ENCODE measurements around the gene CLCA4.
"Not testable (repeated sequence)": the region's sequence is repeated elsewhere in the genome, so short reads cannot be mapped to it uniquely, and the experiment has no call there.

The CLCA4 gene

GRCh38 chr1:86552376-86552775 is 5.5 kb downstream of the CLCA4 start:
- no peak for DNase-seq (ENCODE audit: low spot score)
- Mint-ChIP-seq H3K4me3 (no peak overlapping the region), H3K9me3 (peaks cover 7% of the 10 kb centered on the region), H3K27ac (no peak overlapping the region), H3K36me3 (ENCODE audit: low read depth) (no peaks in the 10 kb centered on the region), H3K27me3 (ENCODE audit: low read depth) (no peaks in the 10 kb centered on the region), H3K4me1 (ENCODE audit: low read depth) (no peaks in the 10 kb centered on the region)

GRCh38 chr1:86557739-86558138 is 10.9 kb downstream of the CLCA4 start:
- Mint-ChIP-seq H3K4me3 (no peak overlapping the region), H3K9me3 (peaks cover 26% of the 10 kb centered on the region), H3K27ac (no peak overlapping the region), H3K27me3 (ENCODE audit: low read depth) (no peaks in the 10 kb centered on the region), H3K36me3 (ENCODE audit: low read depth) (no peaks in the 10 kb centered on the region), H3K4me1 (ENCODE audit: low read depth) (no peaks in the 10 kb centered on the region)
- DNase-seq (ENCODE audit: low spot score), result no peak

- Mint-ChIP-seq H3K27me3 (ENCODE audit: low read depth) (no peaks in the 10 kb centered on the region), H3K27ac (no peak overlapping the region), H3K4me3 (no peak overlapping the region), H3K36me3 (ENCODE audit: low read depth) (no peaks in the 10 kb centered on the region), H3K9me3 (peaks cover 6% of the 10 kb centered on the region), H3K4me1 (ENCODE audit: low read depth) (no peaks in the 10 kb centered on the region)
- no peak for DNase-seq (ENCODE audit: low spot score)
These were observed 17.0 kb downstream of the CLCA4 start for GRCh38 chr1:86563849-86564248.

- Mint-ChIP-seq H3K9me3 (no peaks in the 10 kb centered on the region), H3K27me3 (ENCODE audit: low read depth) (peaks cover 2% of the 10 kb centered on the region), H3K36me3 (ENCODE audit: low read depth) (no peaks in the 10 kb centered on the region), H3K4me3 (no peak overlapping the region), H3K27ac (no peak overlapping the region), H3K4me1 (ENCODE audit: low read depth) (no peaks in the 10 kb centered on the region)
- no peak for DNase-seq (ENCODE audit: low spot score)
These were observed 20.5 kb downstream of the CLCA4 start for GRCh38 chr1:86567341-86567740.

- Mint-ChIP-seq H3K4me3 (no peak overlapping the region), H3K9me3 (no peaks in the 10 kb centered on the region), H3K36me3 (ENCODE audit: low read depth) (no peaks in the 10 kb centered on the region), H3K27me3 (ENCODE audit: low read depth) (peaks cover 2% of the 10 kb centered on the region), H3K4me1 (ENCODE audit: low read depth) (no peaks in the 10 kb centered on the region), H3K27ac (no peak overlapping the region)
- DNase-seq (ENCODE audit: low spot score), result no peak
These were observed 21.0 kb downstream of the CLCA4 start for GRCh38 chr1:86567878-86568277.

- Mint-ChIP-seq H3K9me3 (no peaks in the 10 kb centered on the region), H3K4me1 (ENCODE audit: low read depth) (no peaks in the 10 kb centered on the region), H3K27me3 (ENCODE audit: low read depth) (peaks cover 2% of the 10 kb centered on the region), H3K36me3 (ENCODE audit: low read depth) (no peaks in the 10 kb centered on the region), H3K27ac (no peak overlapping the region), H3K4me3 (no peak overlapping the region)
- DNase-seq (ENCODE audit: low spot score), result no peak
These were observed 27.0 kb downstream of the CLCA4 start for GRCh38 chr1:86573763-86574484.

- Mint-ChIP-seq H3K9me3 (no peaks in the 10 kb centered on the region), H3K4me3 (no peak overlapping the region), H3K4me1 (ENCODE audit: low read depth) (no peaks in the 10 kb centered on the region), H3K27ac (no peak overlapping the region), H3K27me3 (ENCODE audit: low read depth) (no peaks in the 10 kb centered on the region), H3K36me3 (ENCODE audit: low read depth) (no peaks in the 10 kb centered on the region)
- no peak for DNase-seq (ENCODE audit: low spot score)
These were observed 34.4 kb downstream of the CLCA4 start for GRCh38 chr1:86581231-86581630.

- H3K27ac Mint-ChIP-seq, result no peak overlapping the region
These were observed 35.3 kb downstream of the CLCA4 start for GRCh38 chr1:86582161-86582560.

GRCh38 chr1:86583032-86583431 is 36.2 kb downstream of the CLCA4 start:
- Mint-ChIP-seq H3K9me3 (no peaks in the 10 kb centered on the region), H3K4me1 (ENCODE audit: low read depth) (no peaks in the 10 kb centered on the region), H3K4me3 (no peak overlapping the region), H3K27me3 (ENCODE audit: low read depth) (no peaks in the 10 kb centered on the region), H3K36me3 (ENCODE audit: low read depth) (no peaks in the 10 kb centered on the region), H3K27ac (no peak overlapping the region)
- no peak for DNase-seq (ENCODE audit: low spot score)

More at GRCh38 chr1:86582161-86582560, 35.3 kb downstream of the CLCA4 start:
- H3K4me3 Mint-ChIP-seq, result no peak overlapping the region
- no peak for DNase-seq (ENCODE audit: low spot score)
- H3K27me3 Mint-ChIP-seq (ENCODE audit: low read depth), result no peaks in the 10 kb centered on the region
- H3K36me3 Mint-ChIP-seq (ENCODE audit: low read depth), result no peaks in the 10 kb centered on the region
- H3K9me3 Mint-ChIP-seq, result no peaks in the 10 kb centered on the region
- H3K4me1 Mint-ChIP-seq (ENCODE audit: low read depth), result no peaks in the 10 kb centered on the region

GRCh38 chr1:86583593-86583992 is 36.7 kb downstream of the CLCA4 start:
- H3K27ac Mint-ChIP-seq, result no peak overlapping the region
- no peaks in the 10 kb centered on the region for H3K27me3 Mint-ChIP-seq (ENCODE audit: low read depth)
- no peaks in the 10 kb centered on the region for H3K9me3 Mint-ChIP-seq
- H3K4me1 Mint-ChIP-seq (ENCODE audit: low read depth), result no peaks in the 10 kb centered on the region
- no peak for DNase-seq (ENCODE audit: low spot score)
- no peak overlapping the region for H3K4me3 Mint-ChIP-seq
- no peaks in the 10 kb centered on the region for H3K36me3 Mint-ChIP-seq (ENCODE audit: low read depth)

- no peaks in the 10 kb centered on the region for H3K4me1 Mint-ChIP-seq (ENCODE audit: low read depth)
- H3K36me3 Mint-ChIP-seq (ENCODE audit: low read depth), result no peaks in the 10 kb centered on the region
- no peak overlapping the region for H3K4me3 Mint-ChIP-seq
- no peak for DNase-seq (ENCODE audit: low spot score)
- H3K9me3 Mint-ChIP-seq, result peaks cover 6% of the 10 kb centered on the region
- no peak overlapping the region for H3K27ac Mint-ChIP-seq
- H3K27me3 Mint-ChIP-seq (ENCODE audit: low read depth), result no peaks in the 10 kb centered on the region
These were observed 47.4 kb downstream of the CLCA4 start for GRCh38 chr1:86594284-86594770.

GRCh38 chr1:86596224-86596623 is 49.3 kb downstream of the CLCA4 start:
- H3K27me3 Mint-ChIP-seq (ENCODE audit: low read depth), result no peaks in the 10 kb centered on the region
- H3K27ac Mint-ChIP-seq, result no peak overlapping the region
- H3K4me1 Mint-ChIP-seq (ENCODE audit: low read depth), result no peaks in the 10 kb centered on the region
- H3K4me3 Mint-ChIP-seq, result no peak overlapping the region
- H3K9me3 Mint-ChIP-seq, result peaks cover 6% of the 10 kb centered on the region
- no peaks in the 10 kb centered on the region for H3K36me3 Mint-ChIP-seq (ENCODE audit: low read depth)
- DNase-seq (ENCODE audit: low spot score), result no peak

- H3K9me3 Mint-ChIP-seq, result peaks cover 6% of the 10 kb centered on the region
- H3K4me3 Mint-ChIP-seq, result no peak overlapping the region
- no peak overlapping the region for H3K27ac Mint-ChIP-seq
- no peak for DNase-seq (ENCODE audit: low spot score)
- H3K27me3 Mint-ChIP-seq (ENCODE audit: low read depth), result no peaks in the 10 kb centered on the region
- H3K4me1 Mint-ChIP-seq (ENCODE audit: low read depth), result no peaks in the 10 kb centered on the region
- no peaks in the 10 kb centered on the region for H3K36me3 Mint-ChIP-seq (ENCODE audit: low read depth)
These were observed 49.9 kb downstream of the CLCA4 start for GRCh38 chr1:86596741-86597290.

GRCh38 chr1:86606080-86606479 is 59.2 kb downstream of the CLCA4 start:
- not testable (repeated sequence) for DNase-seq (ENCODE audit: low spot score); H3K4me1 Mint-ChIP-seq (ENCODE audit: low read depth); H3K27ac Mint-ChIP-seq; H3K27me3 Mint-ChIP-seq (ENCODE audit: low read depth); H3K36me3 Mint-ChIP-seq (ENCODE audit: low read depth); H3K4me3 Mint-ChIP-seq; H3K9me3 Mint-ChIP-seq

- no peak overlapping the region for H3K4me3 Mint-ChIP-seq
- no peaks in the 10 kb centered on the region for H3K27me3 Mint-ChIP-seq (ENCODE audit: low read depth)
- H3K36me3 Mint-ChIP-seq (ENCODE audit: low read depth), result no peaks in the 10 kb centered on the region
- H3K9me3 Mint-ChIP-seq, result peaks cover 10% of the 10 kb centered on the region
- no peak for DNase-seq (ENCODE audit: low spot score)
- peaks cover 2% of the 10 kb centered on the region for H3K4me1 Mint-ChIP-seq (ENCODE audit: low read depth)
- no peak overlapping the region for H3K27ac Mint-ChIP-seq
These were observed 69.6 kb downstream of the CLCA4 start for GRCh38 chr1:86616433-86616832.

All from T-helper 2 cell treated with Interferon-gamma antibody and Interleukin-4, amounts not matched to agents 5 μg/mL and 100 μg/mL, for 36 hours (primary cell).